NCI-H69 (cell line): Measurements from ENCODE around the gene DNAJB7.
"Not testable (repeated sequence)": the region's sequence is repeated elsewhere in the genome, so short reads cannot be mapped to it uniquely, and the experiment has no call there.

Experiments
- DNase-seq: peaks from one replicate; lab custom pipeline; 2025; lab: John Stamatoyannopoulos, UW

The DNAJB7 gene

GRCh38 chr22:40862013-40862412, at the start of gene DNAJB7:
TSS of gene DNAJB7 (minus strand) at chr22:40862113. CDS start at chr22:40861994, 119 bp downstream.
- no peak for DNase-seq

GRCh38 chr22:40908895-40909294, 47.0 kb upstream of the DNAJB7 start:
- no peak for DNase-seq

- no peak for DNase-seq
These were observed 42.2 kb upstream of the DNAJB7 start for GRCh38 chr22:40904101-40904500.

GRCh38 chr22:40898850-40899357, 37.0 kb upstream of the DNAJB7 start:
- DNase-seq, result peak; percentile 70

- no peak for DNase-seq
These were observed 32.5 kb upstream of the DNAJB7 start for GRCh38 chr22:40894417-40894816.

- no peak for DNase-seq
These were observed 29.0 kb upstream of the DNAJB7 start for GRCh38 chr22:40890881-40891280.

GRCh38 chr22:40889116-40889515, 27.2 kb upstream of the DNAJB7 start:
- no peak for DNase-seq

- DNase-seq, result no peak
These were observed 17.0 kb upstream of the DNAJB7 start for GRCh38 chr22:40878922-40879321.

- no peak for DNase-seq
These were observed 15.6 kb upstream of the DNAJB7 start for GRCh38 chr22:40877488-40877887.

GRCh38 chr22:40876907-40877306, 15.0 kb upstream of the DNAJB7 start:
- DNase-seq, result no peak

- no peak for DNase-seq
These were observed 13.2 kb upstream of the DNAJB7 start for GRCh38 chr22:40875111-40875510.

- no peak for DNase-seq
These were observed 12.1 kb upstream of the DNAJB7 start for GRCh38 chr22:40874016-40874415.

- not testable (repeated sequence) for DNase-seq
These were observed 6.5 kb upstream of the DNAJB7 start for GRCh38 chr22:40868379-40868778.

GRCh38 chr22:40867109-40867508, 5.2 kb upstream of the DNAJB7 start:
- DNase-seq, result no peak

- no peak for DNase-seq
These were observed 624 bp upstream of the DNAJB7 start for GRCh38 chr22:40862537-40862936.

- DNase-seq, result no peak
These were observed 4.5 kb downstream of the DNAJB7 start for GRCh38 chr22:40857309-40857855.

- peak; percentile 98 for DNase-seq
These were observed 5.2 kb downstream of the DNAJB7 start, which contains the start of the genes ST13 and XPNPEP3 for GRCh38 chr22:40856513-40857308. TSS of gene ST13 (minus strand) at chr22:40856639. CDS start at chr22:40856540, 99 bp downstream. TSS of gene XPNPEP3 (plus strand) at chr22:40857148. CDS start at chr22:40857182, 34 bp downstream.

- peak; percentile 74 for DNase-seq
These were observed 5.9 kb downstream of the DNAJB7 start for GRCh38 chr22:40855979-40856512.

GRCh38 chr22:40855071-40855978, 6.6 kb downstream of the DNAJB7 start:
- DNase-seq, result peak; percentile 52

GRCh38 chr22:40853961-40854360, 8.0 kb downstream of the DNAJB7 start:
- DNase-seq, result no peak

GRCh38 chr22:40853333-40853732, 8.6 kb downstream of the DNAJB7 start:
- no peak for DNase-seq

GRCh38 chr22:40845816-40846215, 16.1 kb downstream of the DNAJB7 start:
- DNase-seq, result not testable (repeated sequence)
